ENCODE results near the gene THSD7A. TPM values are rescaled to one million over a fixed set of nuclear protein-coding genes. Genes with fewer than 3 reads are reported as not detected.

The THSD7A gene
- total and polyA plus RNA-seq, 9 of the 15 experiments (the other 6 are each of a cell fraction or from before 2014, with no cell fraction given): 0.01 to 0.02 TPM; not detected in 7

DNA sequence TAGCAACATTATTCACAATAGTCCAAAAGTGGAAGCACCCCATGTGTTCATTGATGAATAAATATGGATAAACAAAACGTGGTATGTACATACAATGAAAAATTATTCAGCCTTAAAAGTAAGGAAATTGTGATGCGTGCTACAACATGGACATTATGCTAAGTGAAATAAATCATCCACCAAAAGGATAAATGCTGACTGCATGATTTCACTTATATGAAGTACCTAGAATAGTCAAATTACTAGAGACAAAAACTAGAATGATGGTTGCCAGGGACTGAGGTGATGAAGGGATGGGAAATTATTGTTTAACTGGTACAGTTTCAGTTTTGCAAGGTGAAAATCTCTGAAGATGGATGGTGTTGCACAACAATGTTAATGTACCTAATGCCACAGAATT, 56.6 kb downstream of the THSD7A start:
- DNase-seq (ENCODE audit: extremely low read depth in 1 of 4, low spot score in 3 of 4): no peak
- intact Hi-C loops (cut with micrococcal nuclease) (no loop called here), in situ Hi-C loops (cut with MboI) (no loop called here)
- ChIA-PET CTCF (ENCODE audit: low intra/inter-chr PET ratio) (no interaction called here), POLR2A (no interaction called here)
- Histone ChIP-seq H3K4me1 (replicated peaks in 1 of 2; ENCODE audit: control insufficient read depth in 2 of 2, insufficient read depth in 2 of 2, low read length in 2 of 2) (no peaks in the 10 kb centered on the region), H3K9me1 (ENCODE audit: control insufficient read depth, insufficient read depth, low read length) (no peaks in the 10 kb centered on the region), H3K4me2 (ENCODE audit: insufficient read depth, low read length) (no peak overlapping the region), H3K4me3 (no peak overlapping the region), H4K20me1 (replicated peaks; ENCODE audit: control insufficient read depth, insufficient read depth, low read length) (no peaks in the 10 kb centered on the region), H3K36me3 (ENCODE audit: control insufficient read depth, insufficient read depth, low read length) (no peaks in the 10 kb centered on the region), H3K27me3 (ENCODE audit: control insufficient read depth in 2 of 2, insufficient read depth in 2 of 2, low read length in 2 of 2) (no peaks in the 10 kb centered on the region), H3K79me2 (ENCODE audit: control insufficient read depth, insufficient read depth, low read length) (no peaks in the 10 kb centered on the region), H2AFZ (ENCODE audit: low read depth, low read length) (no peak overlapping the region), H3K9ac (ENCODE audit: insufficient read depth in 1 of 2, low read depth in 2 of 2, low read length in 2 of 2) (no peak overlapping the region), H3K27ac (ENCODE audit: extremely low read depth, low read depth, low read length) (no peak overlapping the region), H3K9me3 (replicated peaks; ENCODE audit: control insufficient read depth, insufficient read depth, low read depth, low read length) (no peaks in the 10 kb centered on the region)
- ATAC-seq: no peak
- TF ChIP-seq MAX (CRISPR knock-in tag; IDR thresholded peaks at IDR 0.05): no peak
- TF ChIP-seq, protein P1, sequence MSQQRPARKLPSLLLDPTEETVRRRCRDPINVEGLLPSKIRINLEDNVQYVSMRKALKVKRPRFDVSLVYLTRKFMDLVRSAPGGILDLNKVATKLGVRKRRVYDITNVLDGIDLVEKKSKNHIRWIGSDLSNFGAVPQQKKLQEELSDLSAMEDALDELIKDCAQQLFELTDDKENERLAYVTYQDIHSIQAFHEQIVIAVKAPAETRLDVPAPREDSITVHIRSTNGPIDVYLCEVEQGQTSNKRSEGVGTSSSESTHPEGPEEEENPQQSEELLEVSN (IDR thresholded peaks at IDR 0.05; ENCODE audit: borderline replicate concordance in 1 of 2, extremely low read depth in 1 of 2, insufficient read depth in 1 of 2, insufficient read length in 1 of 2, low read depth in 1 of 2, low read length in 1 of 2, poor library complexity in 1 of 2, severe bottlenecking in 1 of 2): no peak
- TF ChIP-seq ZNF316 (IDR thresholded peaks at IDR 0.05): peak; percentile 45; the same call in 1 of the 2 replicates
- BruUV-seq (replicated peaks): no TSS peak
- no peak for FAIRE-seq
- 0% methylated on average over 2 of the region's 2 CpGs for WGBS (ENCODE audit: insufficient coverage, low coverage, missing lambda C conversion rate)

- DNase-seq (ENCODE audit: extremely low read depth in 1 of 4, low spot score in 3 of 4) (no peak), FAIRE-seq (no peak), ATAC-seq (no peak)
- WGBS (ENCODE audit: insufficient coverage, low coverage, missing lambda C conversion rate): 1% methylated on average over 5 of the region's 5 CpGs
- no peaks in the 10 kb centered on the region for H3K27me3 ChIP-seq (ENCODE audit: control insufficient read depth in 2 of 2, insufficient read depth in 2 of 2, low read length in 2 of 2)
- H3K9me3 ChIP-seq (replicated peaks; ENCODE audit: control insufficient read depth, insufficient read depth, low read depth, low read length): no peaks in the 10 kb centered on the region
- H3K36me3 ChIP-seq (ENCODE audit: control insufficient read depth, insufficient read depth, low read length): no peaks in the 10 kb centered on the region
- POLR2A ChIA-PET: no interaction called here
- BruUV-seq (replicated peaks): no TSS peak
- CTCF ChIA-PET (ENCODE audit: low intra/inter-chr PET ratio): no interaction called here
- no peaks in the 10 kb centered on the region for H3K79me2 ChIP-seq (ENCODE audit: control insufficient read depth, insufficient read depth, low read length)
- H3K9me1 ChIP-seq (ENCODE audit: control insufficient read depth, insufficient read depth, low read length): no peaks in the 10 kb centered on the region
- H4K20me1 ChIP-seq (replicated peaks; ENCODE audit: control insufficient read depth, insufficient read depth, low read length): no peaks in the 10 kb centered on the region
- in situ Hi-C loops (cut with MboI): no loop called here
- H3K4me2 ChIP-seq (ENCODE audit: insufficient read depth, low read length): no peak overlapping the region
- H3K27ac ChIP-seq (ENCODE audit: extremely low read depth, low read depth, low read length): no peak overlapping the region
- no peak overlapping the region for H3K9ac ChIP-seq (ENCODE audit: insufficient read depth in 1 of 2, low read depth in 2 of 2, low read length in 2 of 2)
- intact Hi-C loops (cut with micrococcal nuclease): no loop called here
- H3K4me3 ChIP-seq: no peak overlapping the region
- H2AFZ ChIP-seq (ENCODE audit: low read depth, low read length): no peak overlapping the region
- no peaks in the 10 kb centered on the region for H3K4me1 ChIP-seq (replicated peaks in 1 of 2; ENCODE audit: control insufficient read depth in 2 of 2, insufficient read depth in 2 of 2, low read length in 2 of 2)
- no peak for TF ChIP-seq ZNF589 (CRISPR knock-in tag; IDR thresholded peaks at IDR 0.05; ENCODE audit: low read depth)
- no peak for TF ChIP-seq ZFP1 (CRISPR knock-in tag; IDR thresholded peaks at IDR 0.05)
- no peak for TF ChIP-seq ZNF699 (CRISPR knock-in tag; IDR thresholded peaks at IDR 0.05; ENCODE audit: insufficient replicate concordance)
- TF ChIP-seq HOXB6 (CRISPR knock-in tag; IDR thresholded peaks at IDR 0.05; ENCODE audit: borderline replicate concordance): no peak
- TF ChIP-seq WHSC1 (IDR thresholded peaks at IDR 0.05; ENCODE audit: low read length): no peak
- no peak for TF ChIP-seq ZNF253 (CRISPR knock-in tag; conservative IDR thresholded peaks at IDR 0.05)
- TF ChIP-seq TAL1 (IDR thresholded peaks at IDR 0.05): no peak
- no peak for TF ChIP-seq MXI1 (IDR thresholded peaks at IDR 0.05; ENCODE audit: low read depth, low read length)
- TF ChIP-seq SP2 (IDR thresholded peaks at IDR 0.05; ENCODE audit: extremely low read depth, low read depth, low read length, poor library complexity, severe bottlenecking): no peak
- no peak for TF ChIP-seq FOSL1 (tag; conservative IDR thresholded peaks at IDR 0.05)
- TF ChIP-seq PRPF4 (IDR thresholded peaks at IDR 0.05; ENCODE audit: insufficient read depth, low read depth, low read length, poor library complexity, severe bottlenecking): no peak
- no peak for TF ChIP-seq MIER1 (IDR thresholded peaks at IDR 0.05; ENCODE audit: low read depth)
These were observed 63.7 kb downstream of the THSD7A start for GRCh38 chr7:11768263-11768662.
